Measurements from ENCODE around the gene MRM3.
"Not testable (repeated sequence)": the region's sequence is repeated elsewhere in the genome, so short reads cannot be mapped to it uniquely, and the experiment has no call there.

The MRM3 gene

GRCh38 chr17:755319-755961 is 26.7 kb upstream of the MRM3 start:
- not testable (repeated sequence) for DNase-seq

DNA sequence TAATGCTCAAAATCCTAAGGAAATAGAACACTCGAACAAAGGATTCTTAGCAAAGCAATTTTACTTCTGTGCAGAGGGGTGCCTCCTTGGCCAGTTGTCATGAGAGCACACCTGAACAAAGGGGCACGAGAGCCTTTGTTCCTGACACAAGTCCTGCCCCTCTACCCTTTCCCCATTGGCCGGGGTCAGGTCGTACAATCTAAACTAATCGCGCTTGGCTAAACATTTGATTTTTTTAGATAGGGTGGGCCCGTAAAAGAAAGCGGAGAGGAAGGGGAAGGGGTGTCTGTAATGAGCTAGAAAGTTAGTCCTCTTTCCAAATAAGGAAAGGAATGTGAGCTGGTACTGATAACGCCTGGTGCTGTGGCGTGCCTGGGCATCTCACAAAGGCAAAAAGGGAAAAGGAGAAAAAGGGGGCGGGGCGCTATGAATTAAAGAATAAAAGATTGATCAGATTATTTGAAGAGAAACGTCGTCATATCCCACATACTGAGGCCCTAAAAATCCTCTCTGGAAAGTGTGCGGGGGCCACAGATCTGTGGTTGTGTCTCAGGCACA is 26.1 kb upstream of the MRM3 start:
- DNase-seq = not testable (repeated sequence)

- DNase-seq = no peak
Observed at GRCh38 chr17:759964-760363, 22.2 kb upstream of the MRM3 start.

- no peak for DNase-seq
Observed at GRCh38 chr17:760371-760770, 21.8 kb upstream of the MRM3 start.

DNA sequence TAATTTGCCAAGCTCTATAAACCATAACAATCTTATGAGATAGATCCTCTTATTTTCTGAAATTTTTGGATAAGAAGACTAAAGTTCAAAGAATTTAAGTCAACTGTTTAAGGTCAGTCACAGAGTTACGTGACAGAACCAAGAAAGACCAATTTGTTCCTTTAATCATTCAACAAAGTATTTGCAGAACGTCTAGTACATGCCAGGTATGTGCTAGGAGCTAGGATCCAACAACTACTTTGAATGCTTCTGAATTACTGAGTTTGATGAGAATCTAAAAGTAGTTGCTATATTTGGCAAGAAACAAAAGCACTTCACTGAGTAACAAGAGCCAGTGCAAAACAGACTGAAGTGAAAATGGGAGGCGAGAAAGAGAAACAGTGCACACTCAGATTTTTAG is 15.1 kb upstream of the MRM3 start:
- no peak for DNase-seq

DNA sequence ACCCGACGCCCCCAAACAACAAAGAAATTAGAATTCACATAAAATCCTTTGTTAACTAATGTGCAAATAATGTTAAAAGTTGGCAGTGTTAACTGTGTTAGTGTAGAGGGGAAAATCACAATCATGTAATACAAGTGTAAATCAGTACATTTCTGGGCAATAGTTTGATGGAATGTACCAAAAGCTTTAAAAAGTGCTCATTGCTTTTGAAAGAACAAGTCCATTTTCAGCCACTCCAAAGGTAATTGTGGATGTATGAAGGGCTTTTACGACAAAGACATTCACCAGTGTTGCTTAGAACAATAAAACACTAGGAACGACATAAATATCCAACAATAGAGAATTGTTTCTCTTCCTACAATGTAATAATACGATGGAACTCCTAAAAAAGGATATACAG is 9.1 kb upstream of the MRM3 start:
- DNase-seq = no peak

- no peak for DNase-seq
Observed at GRCh38 chr17:773467-774312, 8.5 kb upstream of the MRM3 start.

- no peak for DNase-seq
Observed at GRCh38 chr17:774313-774584, 7.9 kb upstream of the MRM3 start.

GRCh38 chr17:778096-778495 is 4.1 kb upstream of the MRM3 start:
- no peak for DNase-seq

GRCh38 chr17:784143-784542 is 2.0 kb downstream of the MRM3 start:
- no peak for DNase-seq

GRCh38 chr17:785901-786300 is 3.7 kb downstream of the MRM3 start:
- DNase-seq = not testable (repeated sequence)

- DNase-seq = no peak
Observed at GRCh38 chr17:787641-788221, 5.6 kb downstream of the MRM3 start.

DNA sequence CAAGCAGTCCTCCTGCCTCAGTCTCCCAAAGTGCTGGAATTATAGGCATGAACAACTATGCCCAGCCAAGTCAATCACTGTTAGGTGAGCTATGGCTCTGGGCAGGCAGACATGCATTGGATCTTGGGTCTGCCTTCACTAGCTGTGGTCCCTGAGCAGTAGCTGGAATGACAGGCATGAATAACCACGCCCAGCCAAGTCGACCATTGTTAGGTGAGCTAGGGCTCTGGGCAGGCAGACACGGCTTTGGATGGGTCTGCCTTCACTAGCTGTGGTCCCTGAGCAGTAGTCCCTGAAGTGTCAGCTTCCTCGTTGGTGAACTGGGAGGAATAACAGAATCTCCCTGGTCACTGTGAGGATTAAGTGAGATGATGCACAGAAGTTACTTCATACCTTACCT is 6.4 kb downstream of the MRM3 start:
- DNase-seq = no peak

DNA sequence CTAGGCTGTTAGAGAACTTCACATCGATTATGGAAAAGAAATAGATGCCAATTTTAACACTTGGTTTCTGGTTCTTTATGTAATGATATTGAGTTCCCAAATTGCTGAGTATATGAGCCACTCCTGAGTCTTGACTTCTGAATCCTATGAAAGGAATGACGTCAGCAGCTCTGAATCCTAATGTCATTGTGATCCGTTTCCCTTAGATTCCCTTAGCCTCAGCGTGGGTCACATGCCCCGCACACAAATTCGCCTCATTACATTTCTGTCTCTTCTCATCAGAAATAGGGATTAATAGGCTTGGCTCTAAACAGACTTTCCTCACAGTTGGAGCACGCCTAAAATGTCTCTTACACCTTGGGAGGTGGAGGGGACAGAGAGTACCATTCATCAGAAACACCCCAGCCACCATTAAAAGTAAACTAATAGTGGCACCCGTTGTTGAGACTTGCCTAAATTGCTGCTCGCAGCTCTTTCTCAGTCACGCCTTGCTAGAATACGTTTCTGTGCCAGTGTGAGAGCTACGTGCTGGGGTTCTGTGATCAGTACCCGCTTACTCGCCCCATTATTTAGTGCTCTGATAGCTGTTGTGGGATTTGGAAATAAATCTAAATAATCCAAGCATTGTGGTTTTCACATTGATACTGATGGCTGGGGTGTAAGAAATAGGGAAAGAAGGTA is 7.1 kb downstream of the MRM3 start:
- no peak for DNase-seq

GRCh38 chr17:789931-790873 is 8.0 kb downstream of the MRM3 start:
- not testable (repeated sequence) for DNase-seq

DNA sequence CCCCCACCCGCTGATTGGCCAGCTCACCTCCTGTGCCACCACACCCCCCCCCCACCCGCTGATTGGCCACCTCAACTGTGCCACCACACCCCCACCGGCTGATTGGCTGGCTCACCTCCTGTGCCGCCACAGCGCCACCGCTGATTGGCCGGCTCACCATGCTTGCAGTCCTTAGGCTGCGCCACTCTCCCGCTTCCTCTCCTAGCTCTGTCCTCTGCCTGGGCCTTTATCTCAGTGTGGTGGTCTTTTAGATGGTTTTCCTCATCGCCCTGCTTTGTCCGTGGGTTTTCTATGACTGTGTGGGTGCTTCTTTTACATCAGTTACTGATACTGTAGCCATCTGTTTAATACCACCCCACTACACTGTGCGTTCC is 8.7 kb downstream of the MRM3 start:
- DNase-seq = not testable (repeated sequence)

DNA sequence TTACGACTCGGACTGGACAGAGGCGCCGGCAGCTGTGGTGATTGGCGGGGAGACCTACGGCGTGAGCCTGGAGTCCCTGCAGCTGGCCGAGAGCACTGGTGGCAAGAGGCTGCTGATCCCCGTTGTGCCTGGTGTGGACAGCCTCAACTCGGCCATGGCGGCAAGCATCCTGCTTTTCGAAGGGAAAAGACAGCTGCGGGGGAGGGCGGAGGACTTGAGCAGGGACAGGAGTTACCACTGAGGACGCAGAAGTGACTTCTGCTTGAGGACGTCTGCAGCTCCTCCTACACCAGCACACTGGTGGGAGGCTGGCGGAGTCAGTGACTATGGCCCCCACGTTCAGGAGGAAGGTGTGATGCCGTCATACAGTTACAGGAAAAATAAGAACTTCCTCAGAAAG is 9.7 kb downstream of the MRM3 start:
- no peak for DNase-seq

- no peak for DNase-seq
Observed at GRCh38 chr17:792277-792676, 10.1 kb downstream of the MRM3 start.

GRCh38 chr17:794876-795275 is 12.7 kb downstream of the MRM3 start:
- DNase-seq = peak; percentile 4

DNA sequence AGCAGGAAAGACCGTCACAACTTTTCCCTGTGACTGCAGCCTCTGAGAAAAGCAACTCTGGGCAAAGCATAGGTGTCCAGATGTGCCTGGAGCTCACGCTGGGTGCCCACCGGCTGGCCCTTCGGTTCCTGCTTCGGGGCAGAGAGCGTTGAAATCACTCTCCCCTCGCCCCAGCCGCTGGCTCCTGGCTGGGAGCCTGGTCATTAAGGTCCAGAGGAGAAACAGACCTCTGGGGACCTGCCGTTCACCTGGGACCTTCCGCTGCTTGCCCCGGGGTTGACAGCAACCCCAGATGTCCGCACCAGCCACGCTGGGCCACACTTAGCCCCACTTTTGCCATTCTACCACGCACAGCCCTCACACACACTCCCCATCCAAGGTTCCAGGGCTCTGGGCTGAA is 13.1 kb downstream of the MRM3 start:
- DNase-seq = no peak

DNA sequence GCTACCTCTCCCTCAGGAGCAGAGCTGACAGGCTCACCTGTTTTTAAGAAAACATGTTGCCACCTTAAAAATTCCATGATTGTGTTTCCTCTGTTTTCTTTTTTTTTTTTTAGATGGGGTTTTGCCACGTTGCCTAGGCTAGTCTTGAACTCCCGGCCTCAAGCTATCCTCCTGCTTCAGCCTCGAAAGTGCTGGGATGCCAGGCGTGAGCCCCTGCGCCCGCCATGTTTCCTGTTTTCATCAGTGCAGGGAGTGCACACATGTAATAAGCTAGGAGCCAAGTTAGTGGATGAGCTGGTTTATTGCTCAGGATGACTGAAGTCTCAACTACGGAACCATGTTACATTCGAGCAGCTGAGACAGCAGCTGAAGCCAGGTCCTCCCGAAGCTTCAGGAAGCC is 13.6 kb downstream of the MRM3 start:
- DNase-seq = no peak

GRCh38 chr17:796609-797008 is 14.5 kb downstream of the MRM3 start:
- DNase-seq = no peak
